Esophagus muscularis mucosa (tissue), 4 donors: Measurements from ENCODE around the gene MBL2.

ENCODE experiments used
- CTCF ChIP-seq, 3 experiments: fragments of 200-600 bp in 2 of 3; fragments of 450-650 bp in 1 of 3; sonication (generic) in 2 of 3; IDR thresholded peaks; one replicate each; pipeline ENCODE4 v1.5.1; 2017 to 2019; ENCODE audit warnings: antibody characterized with exemption in 3 of 3, mild to moderate bottlenecking in 2 of 3, moderate library complexity in 1 of 3
- EP300 ChIP-seq: sonication (generic); formaldehyde crosslinking; IDR thresholded peaks from one replicate; pipeline ENCODE4 v1.6.1; 2017; ENCODE audit warnings: antibody characterized with exemption
- POLR2A ChIP-seq: fragments of 450-650 bp; IDR thresholded peaks from one replicate; pipeline ENCODE4 v1.6.1; 2017; ENCODE audit warnings: antibody characterized with exemption, moderate library complexity, mild to moderate bottlenecking, low read depth

GRCh38 chr10:52756295-52756694 lies 16.3 kb downstream of the MBL2 start:
- TF ChIP-seq CTCF (IDR thresholded peaks at IDR 0.05) = no peak
- no peak for TF ChIP-seq POLR2A
- no peak for TF ChIP-seq EP300
